Panc1 (cell line): Measurements from ENCODE around the gene CCDC187.

Source experiments
- REST ChIP-seq, 2 experiments: IDR thresholded peaks; 2 replicates each; pipeline ENCODE4 v1.6.1; 2011 to 2012; ENCODE audit warnings: low read depth in 2 of 2, control low read depth in 1 of 2, low read length in 1 of 2, mild to moderate bottlenecking in 1 of 2, moderate library complexity in 1 of 2; ENCODE audit not compliant: insufficient read depth in 1 of 2
- SIN3A ChIP-seq: IDR thresholded peaks from 2 replicates; pipeline ENCODE4 v1.6.1; 2012; ENCODE audit warnings: low read depth, mild to moderate bottlenecking, low read length, moderate library complexity, borderline replicate concordance; ENCODE audit not compliant: insufficient read depth
- TF ChIP-seq, protein P1 (sequence below): fragments of 450-650 bp; IDR thresholded peaks from 2 replicates; pipeline ENCODE4 v1.5.1; 2017; ENCODE audit warnings: mild to moderate bottlenecking

DNA sequence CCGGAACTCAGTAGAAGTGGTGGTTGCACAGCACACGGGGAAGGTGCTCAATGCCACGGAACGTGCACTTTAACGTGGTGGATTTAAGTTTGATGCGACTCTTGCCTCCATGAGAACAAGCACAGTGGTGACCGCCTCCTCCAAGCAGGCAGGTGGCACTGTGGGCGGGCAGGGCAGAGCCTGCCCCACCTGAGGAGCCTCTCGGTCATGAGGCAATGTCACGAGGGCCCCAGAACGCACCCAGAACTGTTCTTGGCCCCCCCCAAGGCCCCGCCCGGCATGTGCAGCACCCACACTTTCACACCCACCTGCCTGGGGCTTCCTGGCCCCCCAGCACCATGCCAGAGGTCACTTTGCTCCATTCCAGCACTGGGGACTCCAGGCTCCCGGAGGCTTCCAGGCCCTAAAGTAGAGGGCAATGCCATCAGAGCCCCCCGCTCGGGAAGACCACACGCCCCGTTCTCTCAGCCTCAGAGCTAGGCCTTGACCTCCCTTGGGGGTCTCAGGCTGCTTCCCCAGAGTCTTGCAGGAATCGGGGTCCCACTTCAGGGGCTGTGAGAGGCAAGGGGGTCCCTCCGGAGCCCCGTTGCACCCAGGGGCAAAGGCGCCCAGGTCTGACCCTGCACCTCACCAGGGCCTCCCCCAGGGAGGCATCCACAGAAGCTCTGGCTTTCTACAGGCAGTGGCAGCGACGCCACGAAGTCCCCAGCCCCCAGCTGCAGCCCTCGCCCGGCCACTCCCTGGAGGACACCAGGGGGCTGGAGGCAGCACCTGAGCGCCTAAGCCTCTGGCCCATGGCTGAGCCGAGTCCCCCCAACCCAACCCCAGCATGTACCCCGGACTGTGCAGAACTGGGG lies 14.0 kb downstream of the CCDC187 start:
- TF ChIP-seq REST (IDR thresholded peaks at IDR 0.05; ENCODE audit: insufficient read depth in 1 of 2, low read depth in 2 of 2, low read length in 1 of 2) (no peak), SIN3A (no peak)
- TF ChIP-seq, protein P1, sequence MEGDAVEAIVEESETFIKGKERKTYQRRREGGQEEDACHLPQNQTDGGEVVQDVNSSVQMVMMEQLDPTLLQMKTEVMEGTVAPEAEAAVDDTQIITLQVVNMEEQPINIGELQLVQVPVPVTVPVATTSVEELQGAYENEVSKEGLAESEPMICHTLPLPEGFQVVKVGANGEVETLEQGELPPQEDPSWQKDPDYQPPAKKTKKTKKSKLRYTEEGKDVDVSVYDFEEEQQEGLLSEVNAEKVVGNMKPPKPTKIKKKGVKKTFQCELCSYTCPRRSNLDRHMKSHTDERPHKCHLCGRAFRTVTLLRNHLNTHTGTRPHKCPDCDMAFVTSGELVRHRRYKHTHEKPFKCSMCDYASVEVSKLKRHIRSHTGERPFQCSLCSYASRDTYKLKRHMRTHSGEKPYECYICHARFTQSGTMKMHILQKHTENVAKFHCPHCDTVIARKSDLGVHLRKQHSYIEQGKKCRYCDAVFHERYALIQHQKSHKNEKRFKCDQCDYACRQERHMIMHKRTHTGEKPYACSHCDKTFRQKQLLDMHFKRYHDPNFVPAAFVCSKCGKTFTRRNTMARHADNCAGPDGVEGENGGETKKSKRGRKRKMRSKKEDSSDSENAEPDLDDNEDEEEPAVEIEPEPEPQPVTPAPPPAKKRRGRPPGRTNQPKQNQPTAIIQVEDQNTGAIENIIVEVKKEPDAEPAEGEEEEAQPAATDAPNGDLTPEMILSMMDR, result no peak; the same call in 1 of the 2 replicates
